PC-9 (cell line): ENCODE data around the gene CARMIL1. TPM values are rescaled to one million over a fixed set of nuclear protein-coding genes. Genes with fewer than 3 reads are reported as not detected.

Experiments
- BruUV-seq: library from RNA; stranded (reverse); fragments of 400-500 nt; replicated peaks from 2 replicates; lab custom pipeline; 2021; lab: Mats Ljungman, UMichigan
- CTCF ChIA-PET: fragments of 300-600 bp; sonication (Branson Sonifier 250); formaldehyde crosslinking; loops from one replicate; lab custom pipeline; 2022; ENCODE audit warnings: antibody characterized with exemption; lab: Charles Lee
- POLR2A ChIA-PET: fragments of 300-600 bp; sonication (Branson Sonifier 250); formaldehyde crosslinking; loops from one replicate; lab custom pipeline; 2022; ENCODE audit warnings: antibody characterized with exemption; ENCODE audit not compliant: unreplicated experiment; lab: Charles Lee
- DNase-seq, 2 experiments: peaks; one replicate each; pipeline versions ENCODE4 v3.0.0 to v3.0.0-alpha.2; 2015 to 2022; ENCODE audit warnings: mixed read lengths in 1 of 2
- H2AFZ ChIP-seq: fragments of 200-600 bp; sonication (generic); 2 replicates; pipeline ENCODE4 v1.8.1; 2017; ENCODE audit warnings: antibody characterized with exemption
- H3F3A ChIP-seq: fragments of 200-600 bp; sonication (generic); 2 replicates; pipeline ENCODE4 v1.8.1; 2017; ENCODE audit warnings: antibody characterized with exemption, mild to moderate bottlenecking, low read depth; ENCODE audit not compliant: insufficient read depth
- H3K27ac ChIP-seq: fragments of 200-600 bp; sonication (generic); 2 replicates; pipeline ENCODE4 v1.6.1; 2016; ENCODE audit warnings: mixed run types
- H3K27me3 ChIP-seq: fragments of 200-600 bp; sonication (generic); 2 replicates; pipeline ENCODE4 v1.6.1; 2016; ENCODE audit warnings: low read depth, mixed run types; ENCODE audit not compliant: insufficient read depth
- H3K36me3 ChIP-seq: fragments of 200-600 bp; sonication (generic); 2 replicates; pipeline ENCODE4 v1.6.1; 2016; ENCODE audit warnings: low read depth, mixed run types
- H3K4me1 ChIP-seq: fragments of 200-600 bp; sonication (generic); replicated peaks from 2 replicates; pipeline ENCODE4 v1.6.1; 2016; ENCODE audit warnings: mixed run types; ENCODE audit not compliant: insufficient read depth
- H3K4me2 ChIP-seq: fragments of 200-600 bp; sonication (generic); 2 replicates; pipeline ENCODE4 v1.6.1; 2017; ENCODE audit warnings: mixed run types
- H3K4me3 ChIP-seq: fragments of 200-600 bp; sonication (generic); 2 replicates; pipeline ENCODE4 v1.6.1; 2016; ENCODE audit warnings: mixed run types
- H3K79me2 ChIP-seq: fragments of 200-600 bp; sonication (generic); 2 replicates; pipeline ENCODE4 v1.6.1; 2017; ENCODE audit warnings: low read depth, mixed run types
- H3K9me2 ChIP-seq: fragments of 200-600 bp; sonication (generic); 2 replicates; pipeline ENCODE4 v1.8.1; 2017; ENCODE audit warnings: mild to moderate bottlenecking; ENCODE audit not compliant: insufficient read depth
- H3K9me3 ChIP-seq: fragments of 200-600 bp; sonication (generic); 2 replicates; pipeline ENCODE4 v1.8.1; 2016; ENCODE audit warnings: low read depth; ENCODE audit not compliant: insufficient read depth
- H4K20me1 ChIP-seq: fragments of 200-600 bp; sonication (generic); 2 replicates; pipeline ENCODE4 v1.8.1; 2017; ENCODE audit not compliant: insufficient read depth
- EZH2 ChIP-seq: fragments of 200-600 bp; sonication (generic); IDR thresholded peaks from 2 replicates; pipeline ENCODE4 v1.8.0; 2017; ENCODE audit warnings: antibody characterized with exemption, low read depth
- intact Hi-C: fragments of 100-400 bp; cut with micrococcal nuclease; formaldehyde crosslinking; loops from one replicate; pipeline ENCODE4 v1.10.0; 2022; ENCODE audit not compliant: unreplicated experiment
- total RNA-seq: library from RNA; stranded (reverse); gene quantifications from 2 replicates; pipeline ENCODE4 v1.2.3, GENCODE V29; 2021
- TF ChIP-seq, protein P1 (sequence below): fragments of 200-600 bp; sonication (generic); conservative IDR thresholded peaks from 2 replicates; pipeline ENCODE4 v1.6.1; 2017; ENCODE audit warnings: mixed run types, antibody characterized with exemption, mild to moderate bottlenecking, moderate library complexity

Gene CARMIL1
- total RNA-seq, 1 experiment from 2014 or later = 33.1 TPM

- Histone ChIP-seq H3K79me2 (0 out of 2 replicates have a peak, but pooled peaks cover 3% of the 10 kb centered on the region), H3K27ac (no peak overlapping the region), H2AFZ (no peak overlapping the region), H3K9me3 (no peaks in the 10 kb centered on the region), H3F3A (peaks cover 3% of the 10 kb centered on the region; the same call in 1 of the 2 replicates), H3K27me3 (no peaks in the 10 kb centered on the region), H4K20me1 (no peaks in the 10 kb centered on the region), H3K4me2 (no peak overlapping the region), H3K9me2 (no peaks in the 10 kb centered on the region), H3K4me1 (no peaks in the 10 kb centered on the region), H3K36me3 (no peaks in the 10 kb centered on the region), H3K4me3 (no peak overlapping the region)
- BruUV-seq = no TSS peak
- TF ChIP-seq, protein P1, sequence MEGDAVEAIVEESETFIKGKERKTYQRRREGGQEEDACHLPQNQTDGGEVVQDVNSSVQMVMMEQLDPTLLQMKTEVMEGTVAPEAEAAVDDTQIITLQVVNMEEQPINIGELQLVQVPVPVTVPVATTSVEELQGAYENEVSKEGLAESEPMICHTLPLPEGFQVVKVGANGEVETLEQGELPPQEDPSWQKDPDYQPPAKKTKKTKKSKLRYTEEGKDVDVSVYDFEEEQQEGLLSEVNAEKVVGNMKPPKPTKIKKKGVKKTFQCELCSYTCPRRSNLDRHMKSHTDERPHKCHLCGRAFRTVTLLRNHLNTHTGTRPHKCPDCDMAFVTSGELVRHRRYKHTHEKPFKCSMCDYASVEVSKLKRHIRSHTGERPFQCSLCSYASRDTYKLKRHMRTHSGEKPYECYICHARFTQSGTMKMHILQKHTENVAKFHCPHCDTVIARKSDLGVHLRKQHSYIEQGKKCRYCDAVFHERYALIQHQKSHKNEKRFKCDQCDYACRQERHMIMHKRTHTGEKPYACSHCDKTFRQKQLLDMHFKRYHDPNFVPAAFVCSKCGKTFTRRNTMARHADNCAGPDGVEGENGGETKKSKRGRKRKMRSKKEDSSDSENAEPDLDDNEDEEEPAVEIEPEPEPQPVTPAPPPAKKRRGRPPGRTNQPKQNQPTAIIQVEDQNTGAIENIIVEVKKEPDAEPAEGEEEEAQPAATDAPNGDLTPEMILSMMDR = no peak
- TF ChIP-seq EZH2 = no peak
- CTCF ChIA-PET = no interaction called here
- POLR2A ChIA-PET = no interaction called here
- intact Hi-C loops = no loop called here
- no peak for DNase-seq
Measured at GRCh38 chr6:25397406-25397805, 118.2 kb downstream of the CARMIL1 start.

GRCh38 chr6:25399885-25400284, 120.7 kb downstream of the CARMIL1 start:
- intact Hi-C loops = no loop called here
- TF ChIP-seq, protein P1 = no peak
- TF ChIP-seq EZH2 = no peak
- Histone ChIP-seq H2AFZ (no peak overlapping the region), H3F3A (peaks cover 3% of the 10 kb centered on the region; the same call in 1 of the 2 replicates), H3K27me3 (no peaks in the 10 kb centered on the region), H3K4me3 (no peak overlapping the region), H3K4me1 (no peaks in the 10 kb centered on the region), H3K79me2 (no peaks in the 10 kb centered on the region), H3K36me3 (no peaks in the 10 kb centered on the region), H4K20me1 (no peaks in the 10 kb centered on the region), H3K27ac (no peak overlapping the region), H3K9me3 (no peaks in the 10 kb centered on the region), H3K4me2 (no peak overlapping the region), H3K9me2 (no peaks in the 10 kb centered on the region)
- no TSS peak for BruUV-seq
- CTCF ChIA-PET = no interaction called here
- DNase-seq = no peak
- POLR2A ChIA-PET = no interaction called here

GRCh38 chr6:25401711-25402110, 122.5 kb downstream of the CARMIL1 start:
- Histone ChIP-seq H3K27me3 (no peaks in the 10 kb centered on the region), H4K20me1 (no peaks in the 10 kb centered on the region), H3K36me3 (no peaks in the 10 kb centered on the region), H3K9me3 (no peaks in the 10 kb centered on the region), H2AFZ (no peak overlapping the region), H3K4me2 (no peak overlapping the region), H3K27ac (no peak overlapping the region), H3K79me2 (no peaks in the 10 kb centered on the region), H3K4me3 (no peak overlapping the region), H3K4me1 (no peaks in the 10 kb centered on the region), H3F3A (peaks cover 3% of the 10 kb centered on the region; the same call in 1 of the 2 replicates), H3K9me2 (no peaks in the 10 kb centered on the region)
- intact Hi-C loops = no loop called here
- no TSS peak for BruUV-seq
- CTCF ChIA-PET = no interaction called here
- POLR2A ChIA-PET = interaction anchor here (0.8 kb wide), 1 partner anchor 31 kb away, joined by 7 read pairs; no protein-coding TSS in a partner anchor
- DNase-seq = no peak
- TF ChIP-seq, protein P1 = no peak
- no peak for TF ChIP-seq EZH2
